HCT116 (cell line): ENCODE measurements around the gene ARHGDIG. TPM values are rescaled to one million over a fixed set of nuclear protein-coding genes. Genes with fewer than 3 reads are reported as not detected.

Source experiments
- ATAC-seq: fragments of 200-7000 bp; cut with Tn5 transposase; 2 replicates; pipeline ENCODE4 v1.9.1; 2020; ENCODE audit warnings: mild to moderate bottlenecking, moderate library complexity
- BruUV-seq: library from RNA; stranded (reverse); fragments of 400-500 nt; replicated peaks from 2 replicates; lab custom pipeline; 2021; lab: Mats Ljungman, UMichigan
- CTCF ChIA-PET: fragments of 300-600 bp; sonication (Branson Sonifier 250); formaldehyde crosslinking; loops from one replicate; lab custom pipeline; 2021; ENCODE audit warnings: antibody characterized with exemption; lab: Charles Lee
- POLR2A ChIA-PET: fragments of 300-600, 350-600 bp; sonication (Branson Sonifier 250); formaldehyde crosslinking; loops from one replicate; lab custom pipeline; 2021; ENCODE audit warnings: antibody characterized with exemption; lab: Charles Lee
- RAD21 ChIA-PET, 2 experiments: fragments of 300-600 bp; sonication (Branson Sonifier 250); formaldehyde crosslinking; loops; one replicate each; lab custom pipeline; 2023; ENCODE audit warnings: low total read pairs in 2 of 2; ENCODE audit not compliant: uncharacterized antibody in 2 of 2, unreplicated experiment in 2 of 2, low non-redundant PET in 1 of 2; lab: Charles Lee
- DNase-seq: peaks from one replicate; pipeline ENCODE4 v3.0.0-alpha.2; 2010; ENCODE audit warnings: low read depth, low spot score
- H2AFZ ChIP-seq: fragments of 200-600 bp; shearing (Covaris generic), sonication (generic); 2 replicates; pipeline ENCODE4 v1.6.1; 2017; ENCODE audit warnings: low read depth, mixed run types, mixed read lengths, antibody characterized with exemption, low read length; ENCODE audit not compliant: poor library complexity, severe bottlenecking
- H3K27ac ChIP-seq: 2 replicates; pipeline ENCODE4 v1.5.1; 2012; ENCODE audit warnings: low read depth, low read length
- H3K27me3 ChIP-seq: fragments of 200-600 bp; sonication (generic); 2 replicates; pipeline ENCODE4 v1.6.1; 2016; ENCODE audit warnings: mixed run types, low read length, mixed read lengths; ENCODE audit not compliant: insufficient read depth
- H3K36me3 ChIP-seq, 2 experiments: fragments of 200-500 bp in 1 of 2; fragments of 200-600 bp in 1 of 2; sonication (Bioruptor generic) in 1 of 2; sonication (generic) in 1 of 2; 2 replicates each; pipeline versions ENCODE4 v1.5.1 to v1.6.1; 2014 to 2016; ENCODE audit warnings: low read length in 2 of 2, inconsistent platforms in 1 of 2, mixed read lengths in 1 of 2, mixed run types in 1 of 2; ENCODE audit not compliant: insufficient read depth in 2 of 2, control insufficient read depth in 1 of 2
- H3K4me1 ChIP-seq, 2 experiments: fragments of 200-600 bp in 1 of 2; sonication (generic) in 1 of 2; 2 replicates each; pipeline versions ENCODE4 v1.5.1 to v1.6.1; 2012 to 2017; ENCODE audit warnings: low read length in 2 of 2, inconsistent platforms in 1 of 2, mild to moderate bottlenecking in 1 of 2, mixed read lengths in 1 of 2, mixed run types in 1 of 2, moderate library complexity in 1 of 2; ENCODE audit not compliant: insufficient read depth in 2 of 2, control insufficient read depth in 1 of 2
- H3K4me2 ChIP-seq: fragments of 200-600 bp; sonication (generic); 2 replicates; pipeline ENCODE4 v1.6.1; 2017; ENCODE audit warnings: mixed run types, low read length, mixed read lengths
- H3K4me3 ChIP-seq, 2 experiments: fragments of 200-600 bp in 1 of 2; sonication (generic) in 1 of 2; replicated peaks in 1 of 2; 2 replicates each; pipeline ENCODE4 v1.5.1; 2011 to 2016; ENCODE audit warnings: low read length in 2 of 2, control low read depth in 1 of 2, low read depth in 1 of 2, mild to moderate bottlenecking in 1 of 2, mixed read lengths in 1 of 2, mixed run types in 1 of 2
- H3K79me2 ChIP-seq: fragments of 200-600 bp; sonication (generic); 2 replicates; pipeline ENCODE4 v1.6.1; 2017; ENCODE audit warnings: mild to moderate bottlenecking, mixed run types, low read length, moderate library complexity, mixed read lengths; ENCODE audit not compliant: insufficient read depth
- H3K9ac ChIP-seq: fragments of 200-600 bp; sonication (generic); 2 replicates; pipeline ENCODE4 v1.6.1; 2016; ENCODE audit warnings: low read length, mixed read lengths
- H3K9me2 ChIP-seq: fragments of 200-600 bp; sonication (generic), shearing (Covaris generic); 2 replicates; pipeline ENCODE4 v1.6.1; 2017; ENCODE audit warnings: mixed run types, mild to moderate bottlenecking, moderate library complexity; ENCODE audit not compliant: insufficient read depth
- H3K9me3 ChIP-seq, 2 experiments: fragments of 200-500 bp in 1 of 2; fragments of 200-600 bp in 1 of 2; sonication (Bioruptor generic) in 1 of 2; sonication (generic) in 1 of 2; 2 replicates each; pipeline ENCODE4 v1.6.1; 2014 to 2017; ENCODE audit warnings: low read length in 2 of 2, mixed read lengths in 2 of 2, inconsistent platforms in 1 of 2, low read depth in 1 of 2, mild to moderate bottlenecking in 1 of 2, mixed run types in 1 of 2, moderate library complexity in 1 of 2; ENCODE audit not compliant: control insufficient read depth in 1 of 2, insufficient read depth in 1 of 2
- H4K20me1 ChIP-seq: fragments of 200-600 bp; sonication (generic), shearing (Covaris generic); 2 replicates; pipeline ENCODE4 v1.6.1; 2017; ENCODE audit warnings: mixed run types, mild to moderate bottlenecking, moderate library complexity; ENCODE audit not compliant: insufficient read depth
- CBX3 ChIP-seq: IDR thresholded peaks from 2 replicates; pipeline ENCODE4 v1.6.1; 2012; ENCODE audit warnings: low read depth
- CEBPB ChIP-seq: IDR thresholded peaks from 2 replicates; pipeline ENCODE4 v1.6.1; 2012; ENCODE audit warnings: low read depth
- ELF1 ChIP-seq: IDR thresholded peaks from 2 replicates; pipeline ENCODE4 v1.6.1; 2012; ENCODE audit warnings: low read depth, borderline replicate concordance
- JUND ChIP-seq: IDR thresholded peaks from 2 replicates; pipeline ENCODE4 v1.6.1; 2012
- SP1 ChIP-seq: IDR thresholded peaks from 2 replicates; pipeline ENCODE4 v1.6.1; 2012; ENCODE audit warnings: low read depth
- TCF7L2 ChIP-seq: IDR thresholded peaks from 2 replicates; pipeline ENCODE4 v1.7.0; 2011; ENCODE audit warnings: borderline replicate concordance, inconsistent platforms; ENCODE audit not compliant: insufficient read depth, insufficient read length; ENCODE audit errors: extremely low read depth
- YY1 ChIP-seq: IDR thresholded peaks from 2 replicates; pipeline ENCODE4 v1.6.1; 2011; ENCODE audit warnings: low read length, low read depth, moderate library complexity, mild to moderate bottlenecking; ENCODE audit not compliant: insufficient replicate concordance; ENCODE audit errors: extremely low read depth
- intact Hi-C: fragments of 100-400 bp; cut with micrococcal nuclease; formaldehyde crosslinking; loops from 2 replicates; pipeline ENCODE4 v1.10.0; 2022
- total RNA-seq: library from RNA; stranded (reverse); gene quantifications from one replicate; pipeline ENCODE4 v1.2.1, GENCODE V29; 2021; ENCODE audit not compliant: unreplicated experiment
- TF ChIP-seq, protein P1 (sequence below): IDR thresholded peaks from 2 replicates; pipeline ENCODE4 v1.6.1; 2011; ENCODE audit warnings: mild to moderate bottlenecking, low read length, moderate library complexity; ENCODE audit not compliant: insufficient replicate concordance; ENCODE audit errors: extremely low read depth

Gene ARHGDIG
- total RNA-seq, 1 experiment from 2014 or later = not detected

DNA sequence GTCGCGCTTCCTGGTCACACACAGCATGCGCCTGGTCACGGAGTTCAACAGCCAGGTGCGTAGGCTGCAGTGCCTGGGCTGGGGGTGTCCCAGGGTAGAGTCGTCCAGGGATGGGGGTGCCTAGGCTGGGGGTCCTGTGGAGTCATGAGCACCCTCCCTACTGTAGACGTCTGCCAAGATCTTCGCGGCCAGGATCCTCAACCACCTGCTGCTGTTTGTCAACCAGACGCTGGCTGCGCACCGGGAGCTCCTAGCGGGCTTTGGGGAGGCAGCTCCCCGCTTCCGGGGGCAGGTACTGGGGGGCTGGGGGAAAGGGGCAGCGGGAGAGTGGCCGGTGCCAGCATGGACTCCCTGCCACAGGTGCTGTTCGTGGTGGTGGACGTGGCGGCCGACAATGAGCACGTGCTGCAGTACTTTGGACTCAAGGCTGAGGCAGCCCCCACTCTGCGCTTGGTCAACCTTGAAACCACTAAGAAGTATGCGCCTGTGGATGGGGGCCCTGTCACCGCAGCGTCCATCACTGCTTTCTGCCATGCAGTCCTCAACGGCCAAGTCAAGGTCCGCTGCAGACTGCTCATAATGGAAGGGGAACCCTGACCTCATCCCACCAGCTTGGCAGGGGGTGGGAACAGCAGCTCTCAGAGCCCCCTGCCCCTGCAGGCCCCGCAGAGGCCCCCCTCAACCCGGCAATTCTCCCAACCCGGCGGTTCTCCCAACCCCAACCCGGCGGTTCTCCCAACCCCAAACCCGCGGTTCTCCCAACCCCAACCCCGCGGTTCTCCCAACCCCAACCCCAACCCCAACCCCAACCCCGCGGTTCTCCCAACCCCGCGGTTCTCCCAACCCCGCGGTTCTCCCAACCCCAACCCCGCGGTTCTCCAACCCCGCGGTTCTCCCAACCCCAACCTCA, 5.0 kb downstream of the ARHGDIG start:
- H3K79me2 ChIP-seq = no peaks in the 10 kb centered on the region
- H2AFZ ChIP-seq = no peak overlapping the region
- DNase-seq = no peak
- ChIA-PET POLR2A (no interaction called here), CTCF (no interaction called here)
- no peak for ATAC-seq
- no peak overlapping the region for H3K9ac ChIP-seq
- no peaks in the 10 kb centered on the region for H3K4me1 ChIP-seq
- no peak overlapping the region for H3K4me3 ChIP-seq
- no peaks in the 10 kb centered on the region for H3K27me3 ChIP-seq
- no TSS peak for BruUV-seq
- no peaks in the 10 kb centered on the region for H3K9me2 ChIP-seq
- no peaks in the 10 kb centered on the region for H3K36me3 ChIP-seq
- intact Hi-C loops = no loop called here
- H3K9me3 ChIP-seq = no peaks in the 10 kb centered on the region
- no peak overlapping the region for H3K27ac ChIP-seq
- TF ChIP-seq YY1 (no peak), JUND (no peak), TCF7L2 (no peak), ELF1 (no peak), CBX3 (no peak), CEBPB (no peak)
- TF ChIP-seq, all 23 proteins: peak for 0
- Histone ChIP-seq H3K4me2 (no peak overlapping the region), H4K20me1 (no peaks in the 10 kb centered on the region)
- RAD21 ChIA-PET = no interaction called here

DNA sequence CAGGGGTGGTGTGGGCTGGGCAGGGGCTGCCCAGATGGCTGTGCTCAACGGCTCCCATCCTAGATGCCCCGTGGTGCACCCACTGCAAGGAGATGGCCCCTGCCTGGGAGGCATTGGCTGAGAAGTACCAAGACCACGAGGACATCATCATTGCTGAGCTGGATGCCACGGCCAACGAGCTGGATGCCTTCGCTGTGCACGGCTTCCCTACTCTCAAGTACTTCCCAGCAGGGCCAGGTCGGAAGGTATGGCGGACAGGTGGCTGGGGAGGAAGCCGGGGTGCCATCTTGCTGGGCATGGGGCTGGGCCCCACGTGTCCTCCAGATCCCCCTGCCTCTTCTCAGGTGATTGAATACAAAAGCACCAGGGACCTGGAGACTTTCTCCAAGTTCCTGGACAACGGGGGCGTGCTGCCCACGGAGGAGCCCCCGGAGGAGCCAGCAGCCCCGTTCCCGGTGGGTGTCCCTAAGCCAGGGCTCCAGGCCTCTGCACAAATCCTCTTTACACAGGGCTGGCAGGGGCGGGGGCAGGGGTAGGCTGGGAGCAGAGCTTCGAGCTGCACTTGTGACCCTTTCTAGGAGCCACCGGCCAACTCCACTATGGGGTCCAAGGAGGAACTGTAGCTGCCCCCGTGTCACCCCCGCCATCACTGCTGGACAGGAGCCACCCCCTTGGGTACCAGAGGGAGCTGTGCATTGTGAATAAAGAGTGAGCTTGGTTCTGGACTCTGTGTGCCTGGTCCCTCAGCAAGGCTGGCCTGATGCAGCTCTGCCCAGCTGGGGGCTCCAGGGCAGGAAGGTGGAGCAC, 6.3 kb downstream of the ARHGDIG start:
- ChIA-PET CTCF (no interaction called here), RAD21 (no interaction called here), POLR2A (no interaction called here)
- BruUV-seq = no TSS peak
- intact Hi-C loops = no loop called here
- Histone ChIP-seq H3K4me1 (no peaks in the 10 kb centered on the region), H2AFZ (no peak overlapping the region), H3K9ac (no peak overlapping the region), H3K79me2 (no peaks in the 10 kb centered on the region), H3K36me3 (no peaks in the 10 kb centered on the region), H3K27me3 (no peaks in the 10 kb centered on the region), H3K4me2 (no peak overlapping the region), H3K27ac (no peak overlapping the region), H4K20me1 (no peaks in the 10 kb centered on the region), H3K4me3 (no peak overlapping the region), H3K9me3 (no peaks in the 10 kb centered on the region), H3K9me2 (no peaks in the 10 kb centered on the region)
- no peak for DNase-seq
- no peak for TF ChIP-seq SP1
- TF ChIP-seq, protein P1, sequence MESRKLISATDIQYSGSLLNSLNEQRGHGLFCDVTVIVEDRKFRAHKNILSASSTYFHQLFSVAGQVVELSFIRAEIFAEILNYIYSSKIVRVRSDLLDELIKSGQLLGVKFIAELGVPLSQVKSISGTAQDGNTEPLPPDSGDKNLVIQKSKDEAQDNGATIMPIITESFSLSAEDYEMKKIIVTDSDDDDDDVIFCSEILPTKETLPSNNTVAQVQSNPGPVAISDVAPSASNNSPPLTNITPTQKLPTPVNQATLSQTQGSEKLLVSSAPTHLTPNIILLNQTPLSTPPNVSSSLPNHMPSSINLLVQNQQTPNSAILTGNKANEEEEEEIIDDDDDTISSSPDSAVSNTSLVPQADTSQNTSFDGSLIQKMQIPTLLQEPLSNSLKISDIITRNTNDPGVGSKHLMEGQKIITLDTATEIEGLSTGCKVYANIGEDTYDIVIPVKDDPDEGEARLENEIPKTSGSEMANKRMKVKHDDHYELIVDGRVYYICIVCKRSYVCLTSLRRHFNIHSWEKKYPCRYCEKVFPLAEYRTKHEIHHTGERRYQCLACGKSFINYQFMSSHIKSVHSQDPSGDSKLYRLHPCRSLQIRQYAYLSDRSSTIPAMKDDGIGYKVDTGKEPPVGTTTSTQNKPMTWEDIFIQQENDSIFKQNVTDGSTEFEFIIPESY = no peak
- no peak for ATAC-seq
